ENCODE measurements around the gene TMEM114.

- TF ChIP-seq CTCF (IDR thresholded peaks at IDR 0.05): no peak
- no peak for TF ChIP-seq POLR2A (IDR thresholded peaks at IDR 0.05)
Observed at GRCh38 chr16:8626946-8627345, 36.6 kb upstream of the TMEM114 start.
